Forelimb muscle (tissue), 1 donor: Measurements from ENCODE around the gene SEZ6L2. TPM values are rescaled to one million over a fixed set of nuclear protein-coding genes. Genes with fewer than 3 reads are reported as not detected.
A peak's percentile ranks its signal among the peaks of the same experiment; 100 is the strongest.
"Not testable (repeated sequence)": the region's sequence is repeated elsewhere in the genome, so short reads cannot be mapped to it uniquely, and the experiment has no call there.

Experiments used
- DNase-seq: peaks from one replicate; pipeline ENCODE4 v3.0.0-alpha.2; 2013; ENCODE audit warnings: low read depth
- polyA plus RNA-seq: library from polyadenylated mRNA; unstranded; fragments of 120-200 nt; gene quantifications from one replicate; pipeline ENCODE4 v1.2.1, GENCODE V29; 2013; ENCODE audit not compliant: insufficient read length

Gene SEZ6L2
- polyA plus RNA-seq, 1 donor: 2.5 TPM

DNA sequence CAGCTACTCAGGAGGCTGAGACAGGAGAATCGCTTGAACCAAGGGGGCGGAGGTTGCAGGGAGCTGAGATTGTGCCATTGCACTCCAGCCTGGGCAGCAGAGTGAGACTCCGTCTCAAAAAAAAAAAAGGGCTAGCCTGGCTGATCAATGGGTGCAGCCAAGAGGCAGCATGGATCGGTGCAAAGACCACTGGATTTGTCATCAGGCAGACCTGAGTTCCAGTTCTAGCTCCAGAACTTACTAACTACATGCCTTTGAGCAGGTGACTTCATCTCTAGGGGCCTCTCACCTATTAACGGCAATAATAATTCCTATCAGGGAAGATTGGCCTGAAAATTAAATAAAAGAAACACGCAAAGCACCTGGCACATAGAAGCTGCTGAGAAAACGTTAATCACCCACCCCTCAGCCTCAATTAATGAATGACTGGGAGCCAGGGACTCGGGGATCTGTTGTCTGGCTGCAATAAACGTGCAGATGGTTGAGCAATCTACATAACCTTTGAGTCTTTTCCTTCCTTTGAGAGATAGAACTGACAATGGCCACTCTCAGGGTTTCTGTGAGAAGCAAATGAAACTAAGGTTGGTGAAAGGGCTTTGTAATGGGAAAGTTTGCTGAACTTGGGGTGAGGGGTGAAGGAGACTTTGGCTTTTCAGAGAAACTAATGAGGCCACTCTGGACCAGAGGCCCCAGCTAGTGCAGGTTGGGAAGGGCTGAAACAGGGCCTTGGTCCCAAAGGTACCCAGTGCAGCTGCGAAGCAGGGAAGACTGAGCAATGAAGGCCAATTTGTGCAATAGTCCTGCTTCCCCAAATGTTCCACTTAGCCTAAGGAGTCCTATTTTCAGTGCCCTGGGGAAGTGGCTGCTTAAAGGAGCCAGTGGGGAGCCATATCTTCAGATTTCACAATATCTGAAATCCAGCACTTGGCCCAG is 7.6 kb downstream of the SEZ6L2 start:
- no peak for DNase-seq

DNA sequence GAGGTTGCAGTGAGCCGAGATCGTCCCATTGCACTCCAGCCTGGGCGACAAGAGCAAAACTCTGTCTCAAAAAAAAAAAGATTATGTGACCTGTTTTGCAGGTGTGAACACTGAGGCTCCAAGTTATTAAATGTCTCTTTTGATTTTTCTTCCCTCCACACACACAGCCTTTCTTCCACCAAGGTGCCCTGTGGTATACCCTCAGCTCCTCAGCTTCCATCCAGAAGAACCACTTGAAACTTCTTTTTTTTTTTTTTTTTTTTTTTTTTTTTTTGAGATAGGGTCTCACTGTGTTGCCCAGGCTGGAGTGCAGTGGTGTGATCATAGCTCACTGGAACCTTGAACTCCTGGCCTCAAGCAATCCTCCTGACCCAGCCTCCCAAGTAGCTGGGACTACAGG is 10.0 kb downstream of the SEZ6L2 start:
- not testable (repeated sequence) for DNase-seq

DNA sequence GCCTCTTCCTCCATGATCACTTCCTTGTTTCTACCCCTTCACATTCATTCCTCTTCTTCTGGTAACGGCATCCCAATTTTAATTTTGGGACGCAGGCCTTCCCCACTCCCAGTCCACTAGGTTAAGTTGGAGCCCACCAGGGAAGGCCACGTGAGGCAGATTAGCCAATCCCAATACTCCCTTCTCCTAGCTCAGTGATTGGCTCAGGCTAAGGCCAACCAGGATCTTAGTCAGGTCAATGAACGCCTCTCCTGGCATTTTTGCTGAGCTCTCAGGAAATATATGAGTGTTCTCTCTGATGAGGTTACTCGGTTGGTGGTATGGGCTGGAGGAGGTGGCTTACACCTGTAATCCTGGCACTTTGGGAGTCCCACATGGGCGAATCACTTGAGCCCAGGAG is 15.4 kb downstream of the SEZ6L2 start:
- no peak for DNase-seq

- DNase-seq: no peak
Measured at GRCh38 chr16:29881050-29881449, 18.3 kb downstream of the SEZ6L2 start.

DNA sequence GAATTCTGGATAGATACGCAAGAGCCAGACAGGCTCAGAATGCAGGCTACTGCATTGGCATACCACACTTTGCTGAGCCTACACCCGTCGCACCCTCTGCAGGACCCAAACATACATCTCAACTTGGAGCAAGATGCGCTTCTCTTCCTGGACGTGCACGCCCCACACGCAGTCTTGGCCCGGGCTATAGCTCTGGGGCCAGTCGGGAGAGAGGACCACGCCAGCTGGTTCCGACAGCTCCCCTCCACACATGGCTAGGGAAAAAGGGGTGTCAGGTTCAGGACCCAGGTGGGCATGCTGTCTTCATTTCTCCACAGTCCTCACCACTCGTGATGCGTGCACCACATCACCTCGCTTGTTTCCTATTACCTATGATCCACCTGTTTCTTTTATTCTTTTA is 21.2 kb downstream of the SEZ6L2 start:
- no peak for DNase-seq

DNA sequence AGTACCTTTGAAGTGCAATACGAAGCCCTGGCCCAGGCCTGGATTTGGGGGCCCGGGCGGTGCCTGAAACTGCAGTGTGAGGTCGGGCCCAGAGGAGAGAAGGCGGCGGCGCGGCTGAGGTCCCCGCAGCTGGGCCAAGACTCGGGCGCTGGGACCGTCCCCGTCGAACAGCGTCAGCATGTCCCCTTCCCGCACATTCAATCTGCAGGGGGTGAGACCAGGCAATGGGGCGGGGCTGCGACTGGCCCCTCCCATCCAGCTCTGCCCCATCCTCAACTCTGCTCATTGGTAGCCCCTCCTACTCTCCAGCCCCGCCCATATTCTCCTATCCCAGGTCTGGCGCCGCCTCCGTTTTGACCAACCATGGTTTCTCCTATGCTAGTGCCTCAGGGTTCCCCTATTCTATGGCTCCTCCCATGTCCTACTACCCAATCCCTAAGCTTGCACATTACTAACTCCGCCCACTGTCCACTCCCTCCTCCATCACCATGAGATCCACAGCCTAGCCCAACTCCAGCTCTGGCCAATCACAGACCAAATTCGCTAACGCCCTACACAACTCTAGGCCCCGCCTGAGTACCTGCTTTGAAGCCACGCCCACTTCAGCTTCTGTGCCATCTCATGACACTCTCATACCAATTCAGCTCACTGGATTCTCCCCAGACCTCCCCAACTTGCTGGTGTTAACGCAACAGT is 21.9 kb downstream of the SEZ6L2 start:
- no peak for DNase-seq

GRCh38 chr16:29876594-29877249 is 22.6 kb downstream of the SEZ6L2 start:
- no peak for DNase-seq

DNA sequence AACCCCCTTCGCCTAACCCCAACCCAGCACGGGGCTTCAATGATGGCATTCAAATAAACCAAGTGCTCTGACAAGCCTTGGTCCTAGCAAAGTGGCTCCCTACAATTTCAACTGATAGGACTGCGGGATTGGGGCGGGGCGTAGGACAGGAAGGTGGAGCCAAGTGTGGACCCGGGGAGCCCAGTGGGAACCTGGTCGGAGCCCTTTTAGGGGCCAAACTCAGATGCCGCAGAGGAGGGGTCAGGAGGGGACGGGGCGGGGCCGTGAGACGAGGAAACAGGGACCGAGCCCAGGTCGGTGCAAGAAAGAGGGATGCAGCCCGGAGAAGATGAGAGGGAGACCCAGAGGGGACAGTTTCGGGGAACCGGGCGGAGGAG is 23.1 kb downstream of the SEZ6L2 start:
- DNase-seq: no peak

DNA sequence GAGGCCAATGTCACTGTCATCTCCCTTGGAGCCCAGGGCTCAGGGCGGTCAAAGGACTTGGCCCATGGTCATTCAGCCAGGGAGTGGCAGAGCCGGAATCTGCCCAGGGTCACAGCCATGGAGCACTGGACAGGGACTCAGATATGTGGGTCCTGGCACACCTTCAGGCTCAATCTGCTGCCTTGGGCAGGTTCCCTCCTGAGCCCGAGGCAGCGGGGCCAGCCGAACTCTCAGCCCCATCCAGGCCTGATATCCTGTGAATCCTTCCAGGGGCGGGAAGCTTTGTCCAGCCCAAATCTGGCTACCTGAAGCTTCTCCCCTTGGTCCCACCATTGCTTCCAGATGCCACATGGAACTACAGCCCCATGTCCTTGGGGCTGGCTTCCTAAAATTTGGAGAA is 24.1 kb downstream of the SEZ6L2 start:
- DNase-seq: no peak

- no peak for DNase-seq
Measured at GRCh38 chr16:29873319-29873718, 26.0 kb downstream of the SEZ6L2 start.

GRCh38 chr16:29871822-29872546 is 27.4 kb downstream of the SEZ6L2 start:
- DNase-seq: no peak

DNA sequence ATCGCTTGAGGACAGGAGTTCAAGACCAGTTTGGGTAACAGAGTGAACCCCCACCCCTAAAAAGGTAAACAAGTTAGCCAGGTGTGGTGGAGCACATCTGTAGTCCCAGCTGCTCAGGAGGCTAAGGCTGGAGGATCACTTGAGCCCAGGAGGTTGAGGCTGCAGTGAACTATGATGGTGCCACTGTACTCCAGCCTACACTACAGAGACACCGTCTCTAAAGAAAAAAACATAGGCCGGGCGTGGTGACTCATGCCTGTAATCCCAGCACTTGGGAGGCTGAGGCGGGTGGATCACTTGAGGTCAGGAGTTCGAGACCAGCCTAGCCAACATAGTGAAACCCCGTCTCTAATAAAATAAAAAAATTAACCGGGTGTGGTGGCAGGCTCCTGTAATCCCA is 30.3 kb downstream of the SEZ6L2 start:
- DNase-seq: not testable (repeated sequence)

GRCh38 chr16:29868396-29869009 is 30.8 kb downstream of the SEZ6L2 start:
- no peak for DNase-seq

DNA sequence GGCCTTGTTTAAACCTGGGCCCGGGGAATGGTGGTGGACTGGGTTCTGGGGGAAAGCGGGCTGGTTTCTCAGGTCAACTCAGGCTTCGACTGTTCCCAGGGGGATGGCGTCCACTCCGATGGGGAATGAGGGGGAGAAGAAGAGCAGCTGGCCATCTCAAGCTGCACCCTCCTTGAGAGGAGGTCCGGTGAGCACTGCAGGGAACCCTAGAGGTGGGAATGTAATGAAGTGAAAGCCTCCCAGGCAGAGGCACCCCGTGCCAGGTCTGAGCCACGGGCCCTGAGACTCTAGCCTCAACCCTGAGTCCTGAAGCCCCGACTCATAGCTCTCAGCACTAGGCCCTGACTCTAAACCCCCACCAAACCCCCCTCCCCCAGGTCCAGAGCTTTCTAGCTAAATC is 35.1 kb downstream of the SEZ6L2 start:
- no peak for DNase-seq

- DNase-seq: no peak
Measured at GRCh38 chr16:29863669-29863984, 35.7 kb downstream of the SEZ6L2 start.

GRCh38 chr16:29862884-29863668 is 36.3 kb downstream of the SEZ6L2 start, which contains the start of gene CDIPT:
Gene CDIPT (minus strand): TSS chr16:29863226. CDS start chr16:29862857, 369 bp downstream.
- DNase-seq: peak; percentile 94

DNA sequence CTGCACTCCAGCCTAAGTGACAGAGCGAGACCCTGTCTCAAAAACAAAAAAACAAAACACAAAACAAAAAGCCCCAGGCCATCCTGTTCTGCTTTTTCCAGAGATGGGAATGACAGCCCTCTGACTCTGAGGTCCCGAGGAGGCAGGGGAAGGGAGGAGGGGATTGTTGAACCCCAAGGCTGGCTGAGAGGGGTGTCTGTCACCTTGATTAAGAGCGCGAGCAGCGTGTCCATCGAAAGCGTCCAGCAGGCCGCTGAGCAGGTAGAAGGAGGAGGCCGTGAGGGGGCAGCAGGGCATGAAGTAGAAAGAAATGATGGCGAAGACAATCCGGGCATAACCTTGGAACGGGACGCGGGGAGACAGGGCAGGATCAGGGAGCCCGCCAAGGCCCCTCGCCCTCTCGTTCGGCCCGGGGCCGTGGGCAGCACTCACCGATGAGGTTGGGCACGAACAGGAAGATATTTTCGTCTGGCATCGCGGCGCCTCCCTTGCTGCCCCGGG is 36.9 kb downstream of the SEZ6L2 start:
- DNase-seq: no peak

GRCh38 chr16:29860218-29860617 is 39.1 kb downstream of the SEZ6L2 start:
- no peak for DNase-seq

- DNase-seq: no peak
Measured at GRCh38 chr16:29858974-29859373, 40.4 kb downstream of the SEZ6L2 start.

DNA sequence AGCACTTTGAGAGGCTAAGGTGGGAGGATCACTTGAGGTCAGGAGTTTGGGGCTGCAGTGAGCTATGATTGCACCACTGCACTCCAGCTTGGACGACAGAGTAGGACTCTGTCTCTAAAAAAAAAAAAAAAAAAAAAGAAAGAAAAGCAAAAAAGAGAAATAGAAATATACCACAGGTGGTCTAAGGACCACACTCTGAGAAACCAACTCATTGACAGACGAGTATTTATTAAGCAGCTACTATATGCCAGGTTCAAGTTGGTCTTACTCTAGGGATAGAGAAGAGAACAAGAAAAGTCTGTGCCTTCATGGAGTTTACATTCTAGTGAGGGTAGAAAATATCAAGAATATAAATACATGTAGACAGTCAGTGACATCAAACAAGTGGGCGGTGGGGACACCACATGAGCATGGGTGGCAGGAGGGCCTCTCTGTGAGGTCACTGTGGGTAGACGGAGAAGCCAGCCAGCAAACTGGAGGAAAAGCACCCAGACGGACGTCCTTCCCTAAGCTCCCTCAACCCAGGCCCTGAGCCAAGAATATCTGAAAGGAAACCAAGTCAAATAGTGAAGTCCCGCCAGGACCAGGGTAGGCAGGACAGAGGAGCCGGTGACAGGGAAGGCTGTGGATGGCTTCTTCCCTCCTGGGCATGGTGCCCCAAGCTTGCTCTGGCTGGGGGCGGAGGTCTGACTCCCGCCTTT is 41.1 kb downstream of the SEZ6L2 start:
- no peak for DNase-seq
